ENCODE measurements around the gene EEA1.

DNA sequence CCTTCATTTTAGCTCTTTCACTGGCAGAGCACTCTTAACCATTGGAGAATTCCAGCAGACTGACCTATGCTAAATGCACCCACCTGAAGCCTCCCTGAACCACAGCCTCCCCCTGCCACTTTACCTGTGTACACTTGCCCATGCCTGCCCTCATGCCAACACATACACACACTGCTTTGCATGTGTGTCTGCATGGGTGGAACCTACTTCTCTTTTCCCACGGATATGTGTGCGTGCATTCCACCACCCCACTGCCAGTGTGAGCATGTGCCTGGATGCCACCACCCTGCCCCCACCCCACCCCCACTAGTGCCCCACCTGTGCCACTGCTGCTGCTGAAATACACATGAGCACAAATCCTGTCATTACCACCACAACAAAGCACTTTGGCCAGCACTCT lies 49.5 kb upstream of the EEA1 start:
- TF ChIP-seq CTCF (IDR thresholded peaks at IDR 0.05) (no peak), POLR2A (IDR thresholded peaks at IDR 0.05) (no peak)

Data from transverse colon (tissue), 3 donors.